H9 (cell line): ENCODE measurements around the gene MSMO1. TPM values are rescaled to one million over a fixed set of nuclear protein-coding genes. Genes with fewer than 3 reads are reported as not detected.

ENCODE experiments used
- DNase-seq: peaks from one replicate; pipeline ENCODE4 v3.0.0-alpha.2; 2017
- H2AFZ ChIP-seq: one replicate; pipeline ENCODE4 v1.6.1; 2013; ENCODE audit warnings: mild to moderate bottlenecking, low read length, control low read depth, moderate library complexity
- H2AK5ac ChIP-seq: 2 replicates; pipeline ENCODE4 v1.6.1; 2013; ENCODE audit warnings: low read length, control low read depth, mixed read lengths; ENCODE audit not compliant: insufficient read length
- H2BK120ac ChIP-seq: one replicate; pipeline ENCODE4 v1.6.1; 2013; ENCODE audit warnings: low read depth, mild to moderate bottlenecking, low read length, control low read depth, inconsistent platforms; ENCODE audit not compliant: poor library complexity, severe bottlenecking
- H2BK12ac ChIP-seq: 2 replicates; pipeline ENCODE4 v1.6.1; 2013; ENCODE audit warnings: low read length, control low read depth, mixed read lengths, low read depth; ENCODE audit not compliant: insufficient read length
- H2BK15ac ChIP-seq: 2 replicates; pipeline ENCODE4 v1.6.1; 2013; ENCODE audit warnings: low read depth, low read length, control low read depth
- H2BK20ac ChIP-seq: one replicate; pipeline ENCODE4 v1.6.1; 2013; ENCODE audit warnings: low read depth, mild to moderate bottlenecking, low read length, control low read depth, inconsistent platforms; ENCODE audit not compliant: poor library complexity, severe bottlenecking
- H2BK5ac ChIP-seq: 2 replicates; pipeline ENCODE4 v1.6.1; 2013; ENCODE audit warnings: low read length, control low read depth, mixed read lengths; ENCODE audit not compliant: insufficient read length
- H3K14ac ChIP-seq: 2 replicates; pipeline ENCODE4 v1.6.1; 2013; ENCODE audit warnings: low read length, control low read depth; ENCODE audit not compliant: insufficient read depth
- H3K18ac ChIP-seq: 2 replicates; pipeline ENCODE4 v1.6.1; 2013; ENCODE audit warnings: low read depth, mild to moderate bottlenecking, mixed read lengths, low read length, control low read depth; ENCODE audit not compliant: insufficient read length
- H3K23ac ChIP-seq: 2 replicates; pipeline ENCODE4 v1.6.1; 2013; ENCODE audit warnings: low read length, control low read depth, mixed read lengths, low read depth; ENCODE audit not compliant: insufficient read length
- H3K23me2 ChIP-seq: 2 replicates; pipeline ENCODE4 v1.6.1; 2013; ENCODE audit warnings: low read depth, mild to moderate bottlenecking, mixed read lengths, low read length, control low read depth; ENCODE audit not compliant: insufficient read length, poor library complexity, severe bottlenecking
- H3K27ac ChIP-seq: 2 replicates; pipeline ENCODE4 v1.5.1; 2013; ENCODE audit warnings: low read length, control low read depth, mixed read lengths, low read depth; ENCODE audit not compliant: insufficient read length
- H3K27me3 ChIP-seq: 2 replicates; pipeline ENCODE4 v1.6.1; 2013; ENCODE audit warnings: low read length, control low read depth, inconsistent platforms; ENCODE audit not compliant: insufficient read depth
- H3K4ac ChIP-seq: 2 replicates; pipeline ENCODE4 v1.6.1; 2013; ENCODE audit warnings: low read depth, mild to moderate bottlenecking, control low read depth, inconsistent platforms, low read length, moderate library complexity
- H3K4me1 ChIP-seq: 2 replicates; pipeline ENCODE4 v1.6.1; 2013; ENCODE audit warnings: low read length, control low read depth, inconsistent platforms; ENCODE audit not compliant: insufficient read depth
- H3K4me2 ChIP-seq: 2 replicates; pipeline ENCODE4 v1.6.1; 2013; ENCODE audit warnings: low read length, control low read depth, mixed read lengths; ENCODE audit not compliant: insufficient read length, insufficient read depth
- H3K56ac ChIP-seq: 2 replicates; pipeline ENCODE4 v1.6.1; 2013; ENCODE audit warnings: low read depth, mild to moderate bottlenecking, mixed read lengths, low read length, control low read depth; ENCODE audit not compliant: insufficient read length
- H3K79me1 ChIP-seq: 2 replicates; pipeline ENCODE4 v1.6.1; 2013; ENCODE audit warnings: low read depth, mild to moderate bottlenecking, moderate library complexity, low read length, control low read depth, inconsistent platforms; ENCODE audit not compliant: insufficient read depth, poor library complexity, severe bottlenecking
- H3K79me2 ChIP-seq: 2 replicates; pipeline ENCODE4 v1.6.1; 2013; ENCODE audit warnings: low read length, control low read depth, inconsistent platforms; ENCODE audit not compliant: insufficient read depth
- H3K9ac ChIP-seq: 2 replicates; pipeline ENCODE4 v1.6.1; 2013; ENCODE audit warnings: low read length, control low read depth, mixed read lengths; ENCODE audit not compliant: insufficient read length; ENCODE audit errors: extremely low read depth
- H3K9me3 ChIP-seq: one replicate; pipeline ENCODE4 v1.6.1; 2013; ENCODE audit warnings: low read depth, low read length, inconsistent platforms; ENCODE audit not compliant: control insufficient read depth
- H3T11ph ChIP-seq: one replicate; pipeline ENCODE4 v1.6.1; 2013; ENCODE audit warnings: mild to moderate bottlenecking, low read length, control low read depth, inconsistent platforms
- H4K20me1 ChIP-seq: one replicate; pipeline ENCODE4 v1.6.1; 2013; ENCODE audit not compliant: control insufficient read depth, insufficient read length, insufficient read depth
- H4K5ac ChIP-seq: 2 replicates; pipeline ENCODE4 v1.6.1; 2013; ENCODE audit warnings: low read depth, mild to moderate bottlenecking, mixed read lengths, low read length, control low read depth; ENCODE audit not compliant: insufficient read length
- H4K8ac ChIP-seq: replicated peaks from 2 replicates; pipeline ENCODE4 v1.6.1; 2013; ENCODE audit warnings: low read length, control low read depth, mixed read lengths, low read depth; ENCODE audit not compliant: insufficient read length
- H4K91ac ChIP-seq: 2 replicates; pipeline ENCODE4 v1.6.1; 2013; ENCODE audit warnings: low read depth, mild to moderate bottlenecking, moderate library complexity, mixed read lengths, low read length, control low read depth; ENCODE audit not compliant: insufficient read length
- H3K27ac Mint-ChIP-seq, 3 experiments: 2 replicates in 2 of 3; 3 replicates in 1 of 3; pipeline ENCODE4 v1.8.0; 2020 to 2021; ENCODE audit warnings: mixed read lengths in 3 of 3, mild to moderate bottlenecking in 1 of 3, moderate library complexity in 1 of 3
- H3K27me3 Mint-ChIP-seq: 2 replicates; pipeline ENCODE4 v1.8.0; 2021; ENCODE audit warnings: low read depth, mild to moderate bottlenecking, moderate library complexity, mixed read lengths
- H3K36me3 Mint-ChIP-seq, 3 experiments: 2 replicates in 2 of 3; 3 replicates in 1 of 3; pipeline ENCODE4 v1.8.0; 2020 to 2021; ENCODE audit warnings: low read depth in 3 of 3, mixed read lengths in 3 of 3; ENCODE audit not compliant: insufficient read depth in 1 of 3
- H3K4me1 Mint-ChIP-seq, 2 experiments: 2 replicates each; pipeline ENCODE4 v1.8.0; 2020; ENCODE audit warnings: mixed read lengths in 2 of 2
- H3K4me3 Mint-ChIP-seq, 2 experiments: 2 replicates in 1 of 2; 3 replicates in 1 of 2; pipeline ENCODE4 v1.8.0; 2020 to 2021; ENCODE audit warnings: mild to moderate bottlenecking in 2 of 2, mixed read lengths in 2 of 2, moderate library complexity in 1 of 2
- H3K9me3 Mint-ChIP-seq, 2 experiments: 2 replicates in 1 of 2; 3 replicates in 1 of 2; pipeline ENCODE4 v1.8.0; 2020; ENCODE audit warnings: mild to moderate bottlenecking in 2 of 2, mixed read lengths in 2 of 2, moderate library complexity in 1 of 2
- WGBS: extraction: QIAGEN DNeasy Blood & Tissue Kit; methylation state at CpG from one replicate; pipeline ENCODE4 v1.1.7; 2013; ENCODE audit warnings: missing lambda C conversion rate, low lambda C conversion rate, mixed read lengths; ENCODE audit not compliant: insufficient read length; ENCODE audit errors: extremely low coverage; 5-methylcytosine and 5-hydroxymethylcytosine counted together
- total RNA-seq: library from RNA; stranded (reverse); gene quantifications from 2 replicates; pipeline ENCODE4 v1.2.1, GENCODE V29; 2021
- TF ChIP-seq, protein P1 (sequence below): fragments of 200-600 bp; sonication (generic); conservative IDR thresholded peaks from 3 replicates; pipeline ENCODE4 v1.8.0; 2021; ENCODE audit warnings: antibody characterized with exemption, mild to moderate bottlenecking

MSMO1 gene
- total RNA-seq, 1 experiment from 2014 or later, result 79.3 TPM

GRCh38 chr4:165380805-165381204 lies 53.3 kb downstream of the MSMO1 start:
- H3K4me2 ChIP-seq, result no peak overlapping the region
- H3K4me1 ChIP-seq, result no peaks in the 10 kb centered on the region; the same call in 1 of the 2 replicates
- H3K36me3 Mint-ChIP-seq, result no peaks in the 10 kb centered on the region
- H3K4me1 Mint-ChIP-seq, result peaks cover 24 to 25% of the 10 kb centered on the region in 2 experiments
- no peaks in the 10 kb centered on the region for H3K9me3 Mint-ChIP-seq
- no peak overlapping the region for H2BK15ac ChIP-seq
- WGBS, result no CpG with 5 or more reads among the region's 1 CpG
- peaks cover 4% of the 10 kb centered on the region; the same call in 1 of the 2 replicates for H3K27me3 ChIP-seq
- no peak overlapping the region for H2BK12ac ChIP-seq
- no peak overlapping the region for H4K5ac ChIP-seq
- H3T11ph ChIP-seq, result no peak overlapping the region
- no peak overlapping the region for H3K27ac ChIP-seq
- no peak overlapping the region for H3K9ac ChIP-seq
- no peak for DNase-seq
- peaks cover 10% of the 10 kb centered on the region for H3K23me2 ChIP-seq
- no peak overlapping the region for H4K91ac ChIP-seq
- no peak overlapping the region for H2BK5ac ChIP-seq
- H2BK20ac ChIP-seq, result no peak overlapping the region
- H2AFZ ChIP-seq, result no peak overlapping the region
- no peaks in the 10 kb centered on the region for H3K79me1 ChIP-seq
- no peak overlapping the region for H3K4me3 Mint-ChIP-seq
- H3K18ac ChIP-seq, result no peak overlapping the region
- no peak overlapping the region for H3K23ac ChIP-seq
- H3K56ac ChIP-seq, result no peak overlapping the region
- H2BK120ac ChIP-seq, result no peak overlapping the region
- no peak overlapping the region for H3K4ac ChIP-seq
- H4K20me1 ChIP-seq, result no peaks in the 10 kb centered on the region
- H3K79me2 ChIP-seq, result no peaks in the 10 kb centered on the region
- no peaks in the 10 kb centered on the region for H3K9me3 ChIP-seq
- no peak overlapping the region for H2AK5ac ChIP-seq
- peaks cover 48% of the 10 kb centered on the region for H3K27me3 Mint-ChIP-seq
- TF ChIP-seq, protein P1, sequence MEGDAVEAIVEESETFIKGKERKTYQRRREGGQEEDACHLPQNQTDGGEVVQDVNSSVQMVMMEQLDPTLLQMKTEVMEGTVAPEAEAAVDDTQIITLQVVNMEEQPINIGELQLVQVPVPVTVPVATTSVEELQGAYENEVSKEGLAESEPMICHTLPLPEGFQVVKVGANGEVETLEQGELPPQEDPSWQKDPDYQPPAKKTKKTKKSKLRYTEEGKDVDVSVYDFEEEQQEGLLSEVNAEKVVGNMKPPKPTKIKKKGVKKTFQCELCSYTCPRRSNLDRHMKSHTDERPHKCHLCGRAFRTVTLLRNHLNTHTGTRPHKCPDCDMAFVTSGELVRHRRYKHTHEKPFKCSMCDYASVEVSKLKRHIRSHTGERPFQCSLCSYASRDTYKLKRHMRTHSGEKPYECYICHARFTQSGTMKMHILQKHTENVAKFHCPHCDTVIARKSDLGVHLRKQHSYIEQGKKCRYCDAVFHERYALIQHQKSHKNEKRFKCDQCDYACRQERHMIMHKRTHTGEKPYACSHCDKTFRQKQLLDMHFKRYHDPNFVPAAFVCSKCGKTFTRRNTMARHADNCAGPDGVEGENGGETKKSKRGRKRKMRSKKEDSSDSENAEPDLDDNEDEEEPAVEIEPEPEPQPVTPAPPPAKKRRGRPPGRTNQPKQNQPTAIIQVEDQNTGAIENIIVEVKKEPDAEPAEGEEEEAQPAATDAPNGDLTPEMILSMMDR, result no peak
- H3K14ac ChIP-seq, result no peak overlapping the region
- H4K8ac ChIP-seq, result no peak overlapping the region
- H3K27ac Mint-ChIP-seq, result no peak overlapping the region
